OCI-LY3 (cell line): ENCODE data around the gene FSTL4.

ENCODE experiments used
- EZH2phosphoT487 ChIP-seq: fragments of 200-600 bp; shearing (Covaris generic); IDR thresholded peaks from 2 replicates; pipeline ENCODE4 v1.6.1; 2018; ENCODE audit warnings: antibody characterized with exemption, mixed run types, low read depth
- TF ChIP-seq, protein P1 (sequence below): fragments of 200-600, 300-600 bp; sonication (generic); IDR thresholded peaks from 2 replicates; pipeline ENCODE4 v1.5.1; 2014; ENCODE audit warnings: antibody characterized with exemption, low read length, low read depth

DNA sequence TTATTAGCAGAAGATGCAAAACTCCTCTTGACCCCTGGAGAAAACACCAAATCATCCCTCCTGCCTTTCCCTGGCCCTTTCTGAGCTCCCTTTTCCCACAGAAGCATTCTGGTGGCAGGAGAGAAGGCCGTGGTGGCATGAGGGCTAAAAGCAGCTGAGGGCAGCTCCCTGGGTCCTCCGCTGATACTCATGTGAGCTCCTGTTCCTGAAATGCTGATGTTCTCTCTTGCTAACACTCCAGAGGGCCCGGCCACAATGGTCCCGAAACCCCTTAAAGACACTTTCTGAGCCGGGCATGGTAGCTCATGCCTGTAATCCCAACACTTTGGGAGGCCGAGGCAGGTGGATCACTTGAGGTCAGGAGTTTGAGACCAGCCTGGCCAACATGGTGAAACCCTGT, 377.4 kb downstream of the FSTL4 start:
- TF ChIP-seq, protein P1, sequence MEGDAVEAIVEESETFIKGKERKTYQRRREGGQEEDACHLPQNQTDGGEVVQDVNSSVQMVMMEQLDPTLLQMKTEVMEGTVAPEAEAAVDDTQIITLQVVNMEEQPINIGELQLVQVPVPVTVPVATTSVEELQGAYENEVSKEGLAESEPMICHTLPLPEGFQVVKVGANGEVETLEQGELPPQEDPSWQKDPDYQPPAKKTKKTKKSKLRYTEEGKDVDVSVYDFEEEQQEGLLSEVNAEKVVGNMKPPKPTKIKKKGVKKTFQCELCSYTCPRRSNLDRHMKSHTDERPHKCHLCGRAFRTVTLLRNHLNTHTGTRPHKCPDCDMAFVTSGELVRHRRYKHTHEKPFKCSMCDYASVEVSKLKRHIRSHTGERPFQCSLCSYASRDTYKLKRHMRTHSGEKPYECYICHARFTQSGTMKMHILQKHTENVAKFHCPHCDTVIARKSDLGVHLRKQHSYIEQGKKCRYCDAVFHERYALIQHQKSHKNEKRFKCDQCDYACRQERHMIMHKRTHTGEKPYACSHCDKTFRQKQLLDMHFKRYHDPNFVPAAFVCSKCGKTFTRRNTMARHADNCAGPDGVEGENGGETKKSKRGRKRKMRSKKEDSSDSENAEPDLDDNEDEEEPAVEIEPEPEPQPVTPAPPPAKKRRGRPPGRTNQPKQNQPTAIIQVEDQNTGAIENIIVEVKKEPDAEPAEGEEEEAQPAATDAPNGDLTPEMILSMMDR, result no peak
- TF ChIP-seq EZH2phosphoT487, result no peak
